SK-N-SH (cell line): ENCODE results near the gene FMO5. TPM values are rescaled to one million over a fixed set of nuclear protein-coding genes. Genes with fewer than 3 reads are reported as not detected.

Experiments
- CTCF ChIA-PET: fragments of 300-600, 350-600 bp; formaldehyde crosslinking; extraction: SDS; loops from one replicate; lab custom pipeline; 2021; lab: Yijun Ruan, JAX
- POLR2A ChIA-PET: fragments of 350-600 bp; sonication (Branson Sonifier 250); formaldehyde crosslinking; extraction: SDS; loops from one replicate; lab custom pipeline; 2020; ENCODE audit warnings: antibody characterized with exemption, inconsistent platforms; lab: Yijun Ruan, JAX
- DNase-seq: peaks from one replicate; pipeline ENCODE4 v3.0.0; 2012
- H2AFZ ChIP-seq: fragments of 200-600 bp; sonication (generic); 2 replicates; pipeline ENCODE4 v1.8.1; 2016; ENCODE audit warnings: antibody characterized with exemption, mild to moderate bottlenecking, low read depth
- H3F3A ChIP-seq: fragments of 200-600 bp; sonication (generic); replicated peaks from 2 replicates; pipeline ENCODE3; 2016; ENCODE audit warnings: antibody characterized with exemption, mild to moderate bottlenecking; ENCODE audit not compliant: insufficient read depth
- H3K27ac ChIP-seq, 2 experiments: fragments of 200-500 bp in 1 of 2; fragments of 200-600 bp in 1 of 2; sonication (Bioruptor generic) in 1 of 2; sonication (generic), shearing (Covaris generic) in 1 of 2; 2 replicates each; pipeline versions ENCODE4 v1.5.1 to v1.6.1; 2014 to 2016; ENCODE audit warnings: low read depth in 2 of 2, inconsistent platforms in 1 of 2, low read length in 1 of 2, mild to moderate bottlenecking in 1 of 2, mixed read lengths in 1 of 2
- H3K27me3 ChIP-seq: fragments of 200-600 bp; sonication (generic), shearing (Covaris generic); 2 replicates; pipeline ENCODE4 v1.6.1; 2016; ENCODE audit warnings: mixed run types; ENCODE audit not compliant: insufficient read depth
- H3K36me3 ChIP-seq, 2 experiments: fragments of 200-500 bp in 1 of 2; fragments of 200-600 bp in 1 of 2; sonication (Bioruptor generic) in 1 of 2; sonication (generic) in 1 of 2; replicated peaks in 1 of 2; 2 replicates each; pipeline versions ENCODE3 to v1.5.1; 2014 to 2016; ENCODE audit warnings: low read length in 1 of 2, mild to moderate bottlenecking in 1 of 2; ENCODE audit not compliant: insufficient read depth in 2 of 2, control insufficient read depth in 1 of 2
- H3K4me1 ChIP-seq, 2 experiments: fragments of 200-500 bp in 1 of 2; fragments of 200-600 bp in 1 of 2; sonication (Bioruptor generic) in 1 of 2; sonication (generic), shearing (Covaris generic) in 1 of 2; 2 replicates each; pipeline versions ENCODE4 v1.5.1 to v1.6.1; 2014 to 2016; ENCODE audit warnings: low read depth in 1 of 2, low read length in 1 of 2, mixed run types in 1 of 2; ENCODE audit not compliant: insufficient read depth in 2 of 2, control insufficient read depth in 1 of 2
- H3K4me2 ChIP-seq: fragments of 200-600 bp; sonication (generic), shearing (Covaris generic); 2 replicates; pipeline ENCODE4 v1.6.1; 2017; ENCODE audit warnings: mixed run types
- H3K4me3 ChIP-seq, 2 experiments: fragments of 200-500 bp in 1 of 2; fragments of 200-600 bp in 1 of 2; sonication (Bioruptor generic) in 1 of 2; sonication (generic), shearing (Covaris generic) in 1 of 2; 2 replicates each; pipeline versions ENCODE4 v1.5.1 to v1.8.1; 2014 to 2016; ENCODE audit warnings: low read depth in 2 of 2, inconsistent platforms in 1 of 2, low read length in 1 of 2, mild to moderate bottlenecking in 1 of 2, mixed read lengths in 1 of 2, moderate library complexity in 1 of 2
- H3K79me2 ChIP-seq: fragments of 200-600 bp; sonication (generic); 2 replicates; pipeline ENCODE4 v1.8.1; 2017; ENCODE audit warnings: mild to moderate bottlenecking; ENCODE audit not compliant: insufficient read depth
- H3K9ac ChIP-seq: fragments of 200-600 bp; sonication (generic); 2 replicates; pipeline ENCODE4 v1.6.1; 2017; ENCODE audit warnings: mixed run types
- H3K9me2 ChIP-seq: fragments of 200-600 bp; sonication (generic); 2 replicates; pipeline ENCODE4 v1.6.1; 2017; ENCODE audit warnings: mixed run types
- H3K9me3 ChIP-seq: fragments of 200-600 bp; sonication (generic); 2 replicates; pipeline ENCODE4 v1.6.1; 2017; ENCODE audit warnings: mixed run types, mild to moderate bottlenecking, moderate library complexity
- H4K20me1 ChIP-seq: fragments of 200-600 bp; sonication (generic); 2 replicates; pipeline ENCODE4 v1.6.1; 2017; ENCODE audit warnings: mild to moderate bottlenecking, mixed run types; ENCODE audit not compliant: insufficient read depth
- EP300 ChIP-seq, 2 experiments: IDR thresholded peaks; 2 replicates each; pipeline versions ENCODE4 v1.4.0 to v1.6.1; 2012; ENCODE audit warnings: borderline replicate concordance in 1 of 2, low read depth in 1 of 2, low read length in 1 of 2
- FOXM1 ChIP-seq: IDR thresholded peaks from 2 replicates; pipeline ENCODE4 v1.4.0; 2012; ENCODE audit warnings: low read depth, mild to moderate bottlenecking
- MXI1 ChIP-seq: IDR thresholded peaks from 2 replicates; pipeline ENCODE4 v1.6.1; 2012; ENCODE audit warnings: mild to moderate bottlenecking, low read depth, low read length, improper control_type of control experiment
- NFIC ChIP-seq: IDR thresholded peaks from 2 replicates; pipeline ENCODE4 v1.4.0; 2012; ENCODE audit warnings: borderline replicate concordance
- REST ChIP-seq: IDR thresholded peaks from 2 replicates; pipeline ENCODE4 v1.6.1; 2012; ENCODE audit warnings: mild to moderate bottlenecking, low read depth, low read length, moderate library complexity
- RXRA ChIP-seq: IDR thresholded peaks from 2 replicates; pipeline ENCODE4 v1.4.0; 2012; ENCODE audit warnings: low read depth, mild to moderate bottlenecking, borderline replicate concordance
- SMC3 ChIP-seq: IDR thresholded peaks from 2 replicates; pipeline ENCODE4 v1.6.1; 2012; ENCODE audit warnings: low read depth, low read length, improper control_type of control experiment
- WGBS: methylation state at CpG from one replicate; pipeline ENCODE4 v1.1.6; 2017; ENCODE audit warnings: low lambda C conversion rate; 5-methylcytosine and 5-hydroxymethylcytosine counted together
- polyA plus RNA-seq, 3 experiments: library from polyadenylated mRNA; depleted of rRNA; stranded (reverse); fragments of >200 nt; gene quantifications; 2 replicates each; pipeline ENCODE4 v1.2.3, GENCODE V29; 2012
- TF ChIP-seq, protein P1 (sequence below): IDR thresholded peaks from 2 replicates; pipeline ENCODE4 v1.4.0; 2012; ENCODE audit warnings: low read depth, borderline replicate concordance
- TF ChIP-seq, protein P2 (sequence below): IDR thresholded peaks from 2 replicates; pipeline ENCODE4; 2012

The FMO5 gene
- polyA plus RNA-seq, 1 of the 3 experiments (the other 2 are of a cell fraction): 0.30 TPM

- DNase-seq: no peak
- peak overlapping the region in 1 of 2 experiments; percentile 11; a peak in 1 of 4 replicates for H3K27ac ChIP-seq
- peaks cover 79% of the 10 kb centered on the region for H3K79me2 ChIP-seq
- H3K36me3 ChIP-seq: peaks cover 29 to 30% of the 10 kb centered on the region in 2 experiments
- H3K4me1 ChIP-seq: peaks cover 0 to 9% of the 10 kb centered on the region in 2 experiments; a peak in 2 of 4 replicates
- H2AFZ ChIP-seq: no peak overlapping the region
- CTCF ChIA-PET: interaction anchor here (1.6 to 2.4 kb wide), 3 partner anchors 9 to 21 kb away, joined by 6 to 15 read pairs (median 10); partner anchors contain the start of gene CHD1L
- H4K20me1 ChIP-seq: peaks cover 14% of the 10 kb centered on the region; the same call in 1 of the 2 replicates
- no peaks in the 10 kb centered on the region for H3F3A ChIP-seq
- H3K4me2 ChIP-seq: no peak overlapping the region
- no peaks in the 10 kb centered on the region for H3K27me3 ChIP-seq
- no peaks in the 10 kb centered on the region for H3K9me2 ChIP-seq
- TF ChIP-seq RXRA (no peak), SMC3 (no peak), REST (no peak), FOXM1 (no peak), EP300 (IDR thresholded peaks at IDR 0.05; ENCODE audit: borderline replicate concordance in 1 of 2, low read depth in 1 of 2, low read length in 1 of 2) (no peak), MXI1 (no peak), NFIC (no peak)
- TF ChIP-seq, protein P1, sequence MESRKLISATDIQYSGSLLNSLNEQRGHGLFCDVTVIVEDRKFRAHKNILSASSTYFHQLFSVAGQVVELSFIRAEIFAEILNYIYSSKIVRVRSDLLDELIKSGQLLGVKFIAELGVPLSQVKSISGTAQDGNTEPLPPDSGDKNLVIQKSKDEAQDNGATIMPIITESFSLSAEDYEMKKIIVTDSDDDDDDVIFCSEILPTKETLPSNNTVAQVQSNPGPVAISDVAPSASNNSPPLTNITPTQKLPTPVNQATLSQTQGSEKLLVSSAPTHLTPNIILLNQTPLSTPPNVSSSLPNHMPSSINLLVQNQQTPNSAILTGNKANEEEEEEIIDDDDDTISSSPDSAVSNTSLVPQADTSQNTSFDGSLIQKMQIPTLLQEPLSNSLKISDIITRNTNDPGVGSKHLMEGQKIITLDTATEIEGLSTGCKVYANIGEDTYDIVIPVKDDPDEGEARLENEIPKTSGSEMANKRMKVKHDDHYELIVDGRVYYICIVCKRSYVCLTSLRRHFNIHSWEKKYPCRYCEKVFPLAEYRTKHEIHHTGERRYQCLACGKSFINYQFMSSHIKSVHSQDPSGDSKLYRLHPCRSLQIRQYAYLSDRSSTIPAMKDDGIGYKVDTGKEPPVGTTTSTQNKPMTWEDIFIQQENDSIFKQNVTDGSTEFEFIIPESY: no peak
- TF ChIP-seq, protein P2, sequence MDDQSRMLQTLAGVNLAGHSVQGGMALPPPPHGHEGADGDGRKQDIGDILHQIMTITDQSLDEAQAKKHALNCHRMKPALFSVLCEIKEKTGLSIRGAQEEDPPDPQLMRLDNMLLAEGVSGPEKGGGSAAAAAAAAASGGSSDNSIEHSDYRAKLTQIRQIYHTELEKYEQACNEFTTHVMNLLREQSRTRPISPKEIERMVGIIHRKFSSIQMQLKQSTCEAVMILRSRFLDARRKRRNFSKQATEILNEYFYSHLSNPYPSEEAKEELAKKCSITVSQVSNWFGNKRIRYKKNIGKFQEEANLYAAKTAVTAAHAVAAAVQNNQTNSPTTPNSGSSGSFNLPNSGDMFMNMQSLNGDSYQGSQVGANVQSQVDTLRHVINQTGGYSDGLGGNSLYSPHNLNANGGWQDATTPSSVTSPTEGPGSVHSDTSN: no peak
- no peaks in the 10 kb centered on the region for H3K9me3 ChIP-seq
- H3K9ac ChIP-seq: no peak overlapping the region
- H3K4me3 ChIP-seq: no peak overlapping the region
- 96% methylated on average over 9 of the region's 9 CpGs for WGBS
- POLR2A ChIA-PET: no interaction called here
Observed at GRCh38 chr1:147252540-147252939, 27.4 kb upstream of the FMO5 start.
